A375 (cell line): ENCODE results near the gene ZNF396. TPM values are rescaled to one million over a fixed set of nuclear protein-coding genes. Genes with fewer than 3 reads are reported as not detected.

Source experiments
- total RNA-seq: library from RNA; depleted of rRNA; stranded (reverse); fragments of >200 nt; shearing (Covaris generic); gene quantifications from 2 replicates; pipeline ENCODE4 v1.2.3, GENCODE V29; 2014; rRNA removed

The ZNF396 gene
- 0.72 and 1.4 TPM in 2 replicates for total RNA-seq

DNA sequence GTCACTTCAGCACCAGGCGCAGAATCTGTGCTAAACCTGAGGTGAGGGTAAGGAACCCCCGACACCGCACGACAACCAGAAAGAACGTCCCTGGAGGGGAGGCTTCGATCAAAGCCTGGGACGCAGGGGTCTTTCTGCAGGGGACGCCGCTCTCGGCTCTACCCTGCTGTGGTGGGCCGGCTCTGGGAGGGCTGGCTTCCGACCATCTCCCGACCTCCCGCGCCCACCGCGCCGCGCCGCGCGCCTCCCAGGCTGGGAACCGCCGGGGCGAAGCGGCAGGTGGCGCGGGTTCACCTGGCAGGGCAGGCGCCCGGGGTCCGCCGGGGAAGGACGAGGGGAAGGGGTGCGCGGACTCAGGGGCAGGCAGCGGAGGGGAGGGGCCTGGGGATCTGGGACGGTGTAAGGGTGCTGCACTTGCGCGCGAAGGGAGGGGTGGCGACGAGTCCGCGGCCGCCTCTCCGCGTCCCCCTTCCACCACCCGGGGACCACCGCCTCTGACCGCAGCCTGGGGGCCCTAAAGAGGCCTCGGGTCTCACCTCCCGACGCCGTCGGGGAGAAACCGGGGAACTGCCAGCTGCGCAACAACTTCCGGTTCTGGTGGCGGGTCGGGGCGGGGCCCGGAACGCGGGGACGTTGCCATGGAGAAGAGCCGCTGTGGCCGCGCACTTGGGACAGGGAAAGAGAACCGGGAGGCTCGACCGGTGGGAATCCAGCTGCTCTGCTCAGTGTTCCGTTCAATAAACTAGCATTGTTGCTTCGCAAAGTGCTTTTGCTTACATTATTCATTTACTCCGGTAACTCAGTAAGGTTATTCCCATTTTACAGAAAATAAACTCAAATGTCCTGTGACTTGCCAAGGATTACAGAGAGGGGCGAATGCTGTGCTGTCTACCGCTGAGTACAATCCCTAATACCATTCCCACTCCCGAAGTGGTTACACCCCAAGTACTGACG is at the start of gene ZNF396:
Gene ZNF396, minus strand, starts transcription at position 596 of the 954 bp plus-strand sequence. CDS start 3,045 bp downstream, outside the sequence.

GRCh38 chr18:35343936-35344735 is 33.0 kb downstream of the ZNF396 start, which contains the start of gene ZNF24:
Gene ZNF24 (minus strand): TSS chr18:35344420. CDS start chr18:35340650, 3,770 bp downstream.

Other genes with a start within 250 kb of the ZNF396 start
- 6.2 and 6.7 TPM in 2 replicates for gene ZNF397, start 136.3 kb downstream of the ZNF396 start, total RNA-seq
- gene ZSCAN30, start 87.1 kb downstream of the ZNF396 start, total RNA-seq: 5.1 and 7.4 TPM in 2 replicates
- gene ZNF24, start 32.9 kb downstream of the ZNF396 start, total RNA-seq: 21.1 and 24.2 TPM in 2 replicates
- 5.6 and 9.5 TPM in 2 replicates for gene INO80C, start 120.6 kb upstream of the ZNF396 start, total RNA-seq
- gene GALNT1, start 204.4 kb upstream of the ZNF396 start, total RNA-seq: 21.1 and 27.9 TPM in 2 replicates